ENCODE results near the gene RASEF. TPM values are rescaled to one million over a fixed set of nuclear protein-coding genes. Genes with fewer than 3 reads are reported as not detected.

The RASEF gene
- 1 to 10 TPM; 3.4 to 6.2 (median 4.8) TPM for total RNA-seq

- H3K9me3 ChIP-seq, result no peaks in the 10 kb centered on the region
- TF ChIP-seq POLR2A (IDR thresholded peaks at IDR 0.05) (no peak), CTCF (IDR thresholded peaks at IDR 0.05) (no peak), POLR2AphosphoS5 (IDR thresholded peaks at IDR 0.05) (no peak), EP300 (IDR thresholded peaks at IDR 0.05) (no peak)
- peaks cover 28% of the 10 kb centered on the region for H3K27me3 ChIP-seq
These were observed at the start of gene RASEF for GRCh38 chr9:83062651-83063527. RASEF (minus strand) TSS chr9:83063142; CDS start chr9:83062867, 275 bp downstream.

GRCh38 chr9:83111169-83111568 lies 48.2 kb upstream of the RASEF start:
- WGBS, result 97% methylated on average over 3 of the region's 3 CpGs
- no peak overlapping the region for H3K27ac ChIP-seq
- no peak for DNase-seq (ENCODE audit: low spot score in 2 of 2)
- H3K36me3 ChIP-seq, result no peaks in the 10 kb centered on the region
- H3K27me3 ChIP-seq, result no peaks in the 10 kb centered on the region
- no peaks in the 10 kb centered on the region for H3K9me3 ChIP-seq
- TF ChIP-seq CTCF (IDR thresholded peaks at IDR 0.05) (no peak), EP300 (IDR thresholded peaks at IDR 0.05) (no peak)
- no peak overlapping the region for H3K4me3 ChIP-seq
- H3K4me1 ChIP-seq, result no peaks in the 10 kb centered on the region

More at GRCh38 chr9:83062651-83063527, at the start of gene RASEF:
- Histone ChIP-seq H3K4me3 (peak within 1 kb of the TSS; percentile 52), H3K4me1 (peaks cover 14% of the 10 kb centered on the region), H3K27ac (peak within 1 kb of the TSS; percentile 76), H3K36me3 (no peaks in the 10 kb centered on the region)
- 12% methylated on average over 17 of the region's 99 CpGs for WGBS
- no peak for DNase-seq (ENCODE audit: low spot score in 2 of 2)

GRCh38 chr9:83109296-83109695 lies 46.4 kb upstream of the RASEF start:
- no peak overlapping the region for H3K4me3 ChIP-seq
- H3K4me1 ChIP-seq, result no peaks in the 10 kb centered on the region
- H3K36me3 ChIP-seq, result no peaks in the 10 kb centered on the region
- no peak for DNase-seq (ENCODE audit: low spot score in 2 of 2)
- 63% methylated on average over 3 of the region's 3 CpGs for WGBS
- H3K9me3 ChIP-seq, result no peaks in the 10 kb centered on the region
- TF ChIP-seq POLR2AphosphoS5 (IDR thresholded peaks at IDR 0.05), result no peak
- TF ChIP-seq EP300 (IDR thresholded peaks at IDR 0.05), result no peak
- no peak for TF ChIP-seq POLR2A (IDR thresholded peaks at IDR 0.05)
- no peak for TF ChIP-seq CTCF (IDR thresholded peaks at IDR 0.05)
- H3K27ac ChIP-seq, result no peak overlapping the region
- H3K27me3 ChIP-seq, result no peaks in the 10 kb centered on the region

GRCh38 chr9:83108208-83108607 lies 45.3 kb upstream of the RASEF start:
- no peak for TF ChIP-seq CTCF (IDR thresholded peaks at IDR 0.05)
- no peak for TF ChIP-seq POLR2AphosphoS5 (IDR thresholded peaks at IDR 0.05)
- TF ChIP-seq POLR2A (IDR thresholded peaks at IDR 0.05), result no peak
- no peaks in the 10 kb centered on the region for H3K4me1 ChIP-seq
- no peaks in the 10 kb centered on the region for H3K36me3 ChIP-seq
- H3K9me3 ChIP-seq, result no peaks in the 10 kb centered on the region
- no peaks in the 10 kb centered on the region for H3K27me3 ChIP-seq
- DNase-seq (ENCODE audit: low spot score in 2 of 2), result no peak
- H3K27ac ChIP-seq, result no peak overlapping the region
- H3K4me3 ChIP-seq, result no peak overlapping the region

GRCh38 chr9:83106772-83107171 lies 43.8 kb upstream of the RASEF start:
- no peak for TF ChIP-seq EP300 (IDR thresholded peaks at IDR 0.05)
- no peak for TF ChIP-seq CTCF (IDR thresholded peaks at IDR 0.05)
- no peak for TF ChIP-seq POLR2A (IDR thresholded peaks at IDR 0.05)
- TF ChIP-seq POLR2AphosphoS5 (IDR thresholded peaks at IDR 0.05), result no peak
- WGBS, result 60% methylated on average over 2 of the region's 2 CpGs

More at GRCh38 chr9:83106772-83107171, 43.8 kb upstream of the RASEF start:
- Histone ChIP-seq H3K27ac (no peak overlapping the region), H3K27me3 (no peaks in the 10 kb centered on the region), H3K4me1 (no peaks in the 10 kb centered on the region), H3K36me3 (no peaks in the 10 kb centered on the region), H3K4me3 (no peak overlapping the region), H3K9me3 (no peaks in the 10 kb centered on the region)
- no peak for DNase-seq (ENCODE audit: low spot score in 2 of 2)

Data from suprapubic skin (tissue), 4 donors.